Caco-2 (cell line): ENCODE measurements around the gene BIRC7. TPM values are rescaled to one million over a fixed set of nuclear protein-coding genes. Genes with fewer than 3 reads are reported as not detected.
A peak's percentile ranks its signal among the peaks of the same experiment; 100 is the strongest.

Experiments
- BruUV-seq: library from RNA; stranded (reverse); fragments of 400-500 nt; replicated peaks from 2 replicates; lab custom pipeline; 2021; lab: Mats Ljungman, UMichigan
- CTCF ChIA-PET: fragments of 300-600 bp; sonication (Branson Sonifier 250); formaldehyde crosslinking; loops from one replicate; lab custom pipeline; 2022; ENCODE audit warnings: antibody characterized with exemption; lab: Charles Lee
- POLR2A ChIA-PET: fragments of 300-600 bp; sonication (Branson Sonifier 250); formaldehyde crosslinking; loops from one replicate; lab custom pipeline; 2022; ENCODE audit warnings: antibody characterized with exemption; lab: Charles Lee
- DNase-seq, 2 experiments: peaks; one replicate each; pipeline versions ENCODE4 v3.0.0 to v3.0.0-alpha.2; 2020 to 2022
- H3K27me3 ChIP-seq: replicated peaks from 2 replicates; pipeline ENCODE4 v1.6.0; 2011; ENCODE audit warnings: low read length; ENCODE audit not compliant: control insufficient read depth, insufficient read depth
- H3K36me3 ChIP-seq: 2 replicates; pipeline ENCODE4 v1.5.1; 2011; ENCODE audit warnings: low read length; ENCODE audit not compliant: control insufficient read depth, insufficient read depth
- H3K4me1 ChIP-seq: fragments of 250-450 bp; sonication (Bioruptor Pico); 2 replicates; pipeline ENCODE4 v1.5.1; 2020; ENCODE audit warnings: mild to moderate bottlenecking
- H3K4me3 ChIP-seq: 2 replicates; pipeline ENCODE4 v1.5.1; 2011; ENCODE audit warnings: low read depth, mild to moderate bottlenecking, control low read depth, low read length
- H3K9me3 ChIP-seq: fragments of 250-450 bp; sonication (Bioruptor Pico); 2 replicates; pipeline ENCODE4 v1.5.1; 2020; ENCODE audit warnings: mild to moderate bottlenecking, moderate library complexity
- H3K27ac Mint-ChIP-seq: one replicate; pipeline ENCODE4 v1.8.0; 2022; ENCODE audit warnings: mixed read lengths; ENCODE audit not compliant: unreplicated experiment
- H3K27me3 Mint-ChIP-seq: one replicate; pipeline ENCODE4 v1.8.0; 2022; ENCODE audit warnings: mixed read lengths; ENCODE audit not compliant: insufficient read depth, unreplicated experiment
- H3K36me3 Mint-ChIP-seq: one replicate; pipeline ENCODE4 v1.8.0; 2022; ENCODE audit warnings: mild to moderate bottlenecking, mixed read lengths; ENCODE audit not compliant: insufficient read depth, unreplicated experiment
- H3K4me1 Mint-ChIP-seq: one replicate; pipeline ENCODE4 v1.8.0; 2022; ENCODE audit warnings: low read depth, mixed read lengths; ENCODE audit not compliant: unreplicated experiment
- H3K4me3 Mint-ChIP-seq: one replicate; pipeline ENCODE4 v1.8.0; 2022; ENCODE audit warnings: mild to moderate bottlenecking, moderate library complexity, mixed read lengths; ENCODE audit not compliant: unreplicated experiment
- H3K9me3 Mint-ChIP-seq: one replicate; pipeline ENCODE4 v1.8.0; 2022; ENCODE audit warnings: mixed read lengths; ENCODE audit not compliant: unreplicated experiment
- CTCF ChIP-seq, 2 experiments: fragments of 200-600 bp in 1 of 2; IDR thresholded peaks; 1 replicate in 1 of 2; 2 replicates in 1 of 2; pipeline versions ENCODE4 v1.5.1 to v1.8.0; 2011 to 2022; ENCODE audit warnings: antibody characterized with exemption in 1 of 2, control low read depth in 1 of 2, inconsistent platforms in 1 of 2, low read depth in 1 of 2, low read length in 1 of 2, mild to moderate bottlenecking in 1 of 2, moderate library complexity in 1 of 2; ENCODE audit not compliant: insufficient read depth in 1 of 2, severe bottlenecking in 1 of 2, unreplicated experiment in 1 of 2
- intact Hi-C: fragments of 100-400 bp; cut with micrococcal nuclease; formaldehyde crosslinking; loops from one replicate; pipeline ENCODE4 v1.10.0; 2022; ENCODE audit not compliant: unreplicated experiment
- total RNA-seq: library from RNA; stranded (reverse); gene quantifications from 2 replicates; pipeline ENCODE4 v1.2.3, GENCODE V29; 2022

BIRC7 gene
- total RNA-seq, 1 experiment from 2014 or later: 0.54 TPM

GRCh38 chr20:63210011-63210605, 25.6 kb upstream of the BIRC7 start:
- Mint-ChIP-seq H3K36me3 (peaks cover 100% of the 10 kb centered on the region), H3K27me3 (no peaks in the 10 kb centered on the region), H3K4me1 (peaks cover 55% of the 10 kb centered on the region), H3K27ac (peak overlapping the region; percentile 64), H3K4me3 (no peak overlapping the region), H3K9me3 (no peaks in the 10 kb centered on the region)
- no peak for TF ChIP-seq CTCF (IDR thresholded peaks at IDR 0.05; ENCODE audit: insufficient read depth in 1 of 2, low read depth in 1 of 2, low read length in 1 of 2, severe bottlenecking in 1 of 2, unreplicated experiment in 1 of 2)
- no peak for DNase-seq
- no TSS peak for BruUV-seq
- intact Hi-C loops: no loop called here
- H3K36me3 ChIP-seq: peaks cover 13% of the 10 kb centered on the region
- no peaks in the 10 kb centered on the region for H3K9me3 ChIP-seq
- ChIA-PET POLR2A (no interaction called here), CTCF (no interaction called here)
- H3K4me1 ChIP-seq: peaks cover 31% of the 10 kb centered on the region
- H3K27me3 ChIP-seq: no peaks in the 10 kb centered on the region
- no peak overlapping the region for H3K4me3 ChIP-seq

- ChIA-PET POLR2A (interaction anchor here (0.6 kb wide), 1 partner anchor 308 kb away, joined by 4 read pairs; the partner anchor contains the start of gene PPDPF), CTCF (interaction anchor here (0.9 to 2.1 kb wide), 3 partner anchors 11 to 22 kb away, joined by 4 to 15 read pairs (median 5); no protein-coding TSS in a partner anchor)
- DNase-seq: no peak
- peaks cover 84% of the 10 kb centered on the region for H3K36me3 Mint-ChIP-seq
- H3K27me3 ChIP-seq: no peaks in the 10 kb centered on the region
- peak overlapping the region; percentile 92 for H3K4me3 Mint-ChIP-seq
- no peaks in the 10 kb centered on the region for H3K9me3 ChIP-seq
- peak overlapping the region; percentile 84 for H3K27ac Mint-ChIP-seq
- H3K4me1 ChIP-seq: peaks cover 40% of the 10 kb centered on the region
- H3K4me3 ChIP-seq: no peak overlapping the region
- no peaks in the 10 kb centered on the region for H3K9me3 Mint-ChIP-seq
- no TSS peak for BruUV-seq
- H3K4me1 Mint-ChIP-seq: peaks cover 47% of the 10 kb centered on the region
- H3K36me3 ChIP-seq: peaks cover 13% of the 10 kb centered on the region
- intact Hi-C loops: no loop called here
- no peak for TF ChIP-seq CTCF (IDR thresholded peaks at IDR 0.05; ENCODE audit: insufficient read depth in 1 of 2, low read depth in 1 of 2, low read length in 1 of 2, severe bottlenecking in 1 of 2, unreplicated experiment in 1 of 2)
- no peaks in the 10 kb centered on the region for H3K27me3 Mint-ChIP-seq
Observed at GRCh38 chr20:63212393-63212730, 23.3 kb upstream of the BIRC7 start.

- ChIA-PET CTCF (interaction anchor here (0.9 to 2.1 kb wide), 3 partner anchors 10 to 22 kb away, joined by 4 to 15 read pairs (median 5); no protein-coding TSS in a partner anchor), POLR2A (no interaction called here)
- DNase-seq: no peak
- TF ChIP-seq CTCF (IDR thresholded peaks at IDR 0.05; ENCODE audit: insufficient read depth in 1 of 2, low read depth in 1 of 2, low read length in 1 of 2, severe bottlenecking in 1 of 2, unreplicated experiment in 1 of 2): no peak
- peaks cover 13% of the 10 kb centered on the region for H3K36me3 ChIP-seq
- no peaks in the 10 kb centered on the region for H3K9me3 Mint-ChIP-seq
- H3K36me3 Mint-ChIP-seq: peaks cover 79% of the 10 kb centered on the region
- H3K27me3 Mint-ChIP-seq: no peaks in the 10 kb centered on the region
- H3K27ac Mint-ChIP-seq: peak overlapping the region; percentile 84
- peaks cover 47% of the 10 kb centered on the region for H3K4me1 Mint-ChIP-seq
- peaks cover 40% of the 10 kb centered on the region for H3K4me1 ChIP-seq
- no peaks in the 10 kb centered on the region for H3K9me3 ChIP-seq
- BruUV-seq: no TSS peak
- no peaks in the 10 kb centered on the region for H3K27me3 ChIP-seq
- H3K4me3 ChIP-seq: no peak overlapping the region
- peak overlapping the region; percentile 92 for H3K4me3 Mint-ChIP-seq
- intact Hi-C loops: no loop called here
Observed at GRCh38 chr20:63212792-63213191, 22.9 kb upstream of the BIRC7 start.
